Activated naive CD4-positive, alpha-beta T cell treated with anti-CD3 and anti-CD28 coated beads, Interleukin-2, amount 50 U/mL, for 24 hours (primary cell): Measurements from ENCODE around the gene HPS4.

Source experiments
- H3K27ac Mint-ChIP-seq: one replicate; pipeline ENCODE4 v1.8.0; 2021; ENCODE audit warnings: mild to moderate bottlenecking, mixed read lengths
- H3K27me3 Mint-ChIP-seq: one replicate; pipeline ENCODE4 v1.8.0; 2021; ENCODE audit warnings: mixed read lengths
- H3K36me3 Mint-ChIP-seq: one replicate; pipeline ENCODE4 v1.8.0; 2021; ENCODE audit warnings: mixed read lengths
- H3K4me1 Mint-ChIP-seq: one replicate; pipeline ENCODE4 v1.8.0; 2021; ENCODE audit warnings: mixed read lengths
- H3K4me3 Mint-ChIP-seq: one replicate; pipeline ENCODE4 v1.8.0; 2021; ENCODE audit warnings: mild to moderate bottlenecking, mixed read lengths
- H3K9me3 Mint-ChIP-seq: one replicate; pipeline ENCODE4 v1.8.0; 2021; ENCODE audit warnings: mixed read lengths

The HPS4 gene

DNA sequence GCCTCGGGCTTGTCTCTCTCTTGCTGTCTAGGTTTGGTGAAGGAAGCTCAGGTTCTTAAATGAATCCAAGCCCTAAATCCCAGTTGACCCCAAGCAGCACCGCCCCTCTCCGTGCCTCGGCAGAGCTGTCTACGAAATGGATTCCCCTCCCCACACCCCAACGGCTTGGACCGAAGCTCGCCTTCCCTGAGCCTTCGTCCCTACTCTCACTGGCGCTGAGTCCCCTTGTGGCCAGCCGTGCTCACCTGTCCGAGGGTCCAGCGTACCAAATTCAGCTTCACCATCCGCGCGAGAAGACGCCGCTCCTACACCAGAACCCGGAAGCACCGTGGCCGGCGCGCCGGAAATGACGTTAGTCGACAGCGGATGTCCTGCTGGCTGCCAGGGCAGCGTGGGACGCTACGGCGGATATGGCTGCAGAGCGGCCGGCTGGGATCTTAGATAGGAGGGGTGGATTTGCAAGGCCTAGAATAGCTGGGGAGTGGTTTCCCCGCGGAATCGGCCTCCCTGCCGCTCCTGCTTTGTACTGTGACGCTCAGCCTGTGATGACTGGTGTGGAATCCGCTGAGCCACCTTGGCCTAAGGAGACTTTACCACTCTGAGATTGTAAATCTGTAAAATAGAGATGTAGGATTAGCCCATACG lies 28.7 kb upstream of the HPS4 start, which contains the start of gene TFIP11:
TFIP11 (minus strand) TSS at position 325 of the 645 bp plus-strand sequence. CDS start 2,201 bp downstream, outside the sequence.
- H3K4me1 Mint-ChIP-seq, result peaks cover 47% of the 10 kb centered on the region
- H3K36me3 Mint-ChIP-seq, result peaks cover 4% of the 10 kb centered on the region
- peak within 1 kb of the TSS; percentile 98 for H3K4me3 Mint-ChIP-seq
- H3K27ac Mint-ChIP-seq, result peak within 1 kb of the TSS; percentile 91
- no peaks in the 10 kb centered on the region for H3K9me3 Mint-ChIP-seq
- no peaks in the 10 kb centered on the region for H3K27me3 Mint-ChIP-seq

DNA sequence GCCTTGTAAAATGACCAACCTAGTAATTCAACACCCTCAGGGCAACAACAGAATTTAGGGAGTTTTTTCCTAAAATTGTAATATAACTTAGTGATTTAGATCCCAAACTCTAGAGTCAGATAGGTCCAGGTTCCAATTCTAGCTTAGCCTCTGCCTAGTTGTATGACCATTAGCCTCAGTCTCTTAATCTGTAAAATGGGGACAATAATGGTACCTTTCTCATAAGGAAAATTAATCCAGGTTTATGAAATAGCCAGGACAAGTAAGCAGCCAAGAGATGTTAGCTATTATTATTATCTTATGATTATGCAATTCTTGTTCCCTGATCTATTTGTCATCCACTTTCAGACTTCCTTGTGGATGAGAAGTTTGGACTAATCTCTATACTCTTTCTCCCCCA lies 24.6 kb upstream of the HPS4 start:
- H3K4me1 Mint-ChIP-seq, result peaks cover 54% of the 10 kb centered on the region

DNA sequence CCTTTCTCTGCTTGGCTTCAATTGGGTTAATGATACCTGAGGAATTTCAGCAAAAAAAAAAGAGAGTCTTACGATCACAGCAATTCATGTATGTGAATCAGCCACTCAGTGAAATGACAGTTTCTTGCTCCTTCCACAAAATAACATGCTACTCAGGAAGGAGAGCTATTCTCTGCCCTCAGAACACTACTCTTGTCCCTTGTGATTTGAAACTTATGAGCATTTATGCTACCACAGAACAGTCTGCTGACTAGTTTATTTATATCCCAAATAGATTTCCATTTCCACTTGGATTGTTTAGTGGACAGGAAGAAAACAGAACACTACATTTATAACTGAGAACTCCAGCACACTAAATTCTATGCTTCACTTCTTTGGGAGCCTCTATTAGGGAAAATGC lies 20.2 kb upstream of the HPS4 start:
- Mint-ChIP-seq H3K27ac (peak overlapping the region; percentile 82), H3K36me3 (peaks cover 19% of the 10 kb centered on the region), H3K27me3 (no peaks in the 10 kb centered on the region), H3K4me1 (peaks cover 29% of the 10 kb centered on the region), H3K9me3 (no peaks in the 10 kb centered on the region), H3K4me3 (no peak overlapping the region)

More for the DNA sequence above, 24.6 kb upstream of the HPS4 start:
- Mint-ChIP-seq H3K4me3 (no peak overlapping the region), H3K27ac (no peak overlapping the region), H3K27me3 (no peaks in the 10 kb centered on the region), H3K36me3 (peaks cover 21% of the 10 kb centered on the region), H3K9me3 (no peaks in the 10 kb centered on the region)

DNA sequence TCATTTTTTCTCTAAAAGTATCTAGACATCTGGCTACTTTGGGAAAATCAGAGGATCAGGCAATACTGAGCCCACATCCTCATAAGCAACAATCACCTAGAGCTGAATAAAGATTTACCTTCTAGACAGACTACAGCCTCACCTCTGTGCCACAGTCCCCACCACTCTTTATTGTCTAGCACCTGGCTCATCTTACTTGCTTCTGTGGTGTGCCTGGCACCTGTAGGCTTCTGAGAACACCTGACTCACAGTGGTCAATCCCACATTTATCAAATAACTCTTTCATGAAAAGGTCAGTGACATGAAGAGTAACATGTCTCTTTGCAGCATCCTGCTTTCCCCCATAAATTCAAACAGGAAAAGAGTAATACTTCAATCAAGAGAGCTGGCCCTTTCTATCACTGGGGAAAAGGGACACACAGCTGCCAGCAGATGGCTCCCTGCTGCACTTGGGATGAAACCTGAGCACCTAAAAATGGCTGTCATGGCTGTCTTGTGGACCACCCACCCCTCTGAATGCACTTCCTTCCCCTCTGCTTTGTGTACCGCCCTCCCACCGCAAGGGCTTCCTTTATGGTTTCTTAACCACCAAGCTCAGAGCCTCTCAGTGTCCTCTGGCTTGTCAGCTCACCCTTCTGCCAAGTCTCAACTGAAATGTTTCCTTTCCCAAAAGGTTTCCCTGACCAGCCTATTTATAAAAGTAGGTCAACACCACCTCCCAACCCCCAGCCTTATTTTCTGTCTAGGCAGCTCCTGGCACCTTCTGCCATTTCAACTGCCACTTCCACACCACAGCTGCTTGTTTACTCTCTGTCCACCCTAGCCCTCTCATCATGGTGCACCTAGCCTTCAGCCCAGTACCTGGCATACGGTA lies 19.3 kb upstream of the HPS4 start:
- Mint-ChIP-seq H3K4me3 (peak overlapping the region; percentile 54), H3K4me1 (peaks cover 29% of the 10 kb centered on the region)

DNA sequence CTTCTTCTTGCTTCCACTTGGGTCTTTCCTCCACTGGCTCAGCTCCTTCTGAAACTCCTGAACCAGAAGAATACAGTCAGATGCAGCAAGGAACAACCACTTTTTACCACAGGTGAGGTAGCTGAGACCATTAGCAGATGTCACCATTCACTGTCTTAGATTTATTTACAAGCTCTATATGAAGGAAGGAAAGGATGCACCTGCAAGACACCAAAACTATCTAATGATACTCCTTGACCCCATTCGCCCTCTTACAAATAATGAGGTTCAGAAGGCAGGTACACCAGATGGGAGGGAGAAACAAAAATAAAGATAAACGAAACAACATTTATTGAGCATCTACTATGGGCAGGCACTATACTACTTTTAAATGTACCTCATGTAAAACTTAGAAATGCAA lies 18.4 kb upstream of the HPS4 start:
- H3K4me1 Mint-ChIP-seq, result peaks cover 29% of the 10 kb centered on the region
- no peaks in the 10 kb centered on the region for H3K27me3 Mint-ChIP-seq
- H3K9me3 Mint-ChIP-seq, result no peaks in the 10 kb centered on the region
- no peak overlapping the region for H3K4me3 Mint-ChIP-seq
- H3K27ac Mint-ChIP-seq, result no peak overlapping the region
- H3K36me3 Mint-ChIP-seq, result peaks cover 24% of the 10 kb centered on the region

More for the DNA sequence above, 19.3 kb upstream of the HPS4 start:
- peaks cover 21% of the 10 kb centered on the region for H3K36me3 Mint-ChIP-seq
- peak overlapping the region; percentile 82 for H3K27ac Mint-ChIP-seq
- no peaks in the 10 kb centered on the region for H3K9me3 Mint-ChIP-seq
- no peaks in the 10 kb centered on the region for H3K27me3 Mint-ChIP-seq

DNA sequence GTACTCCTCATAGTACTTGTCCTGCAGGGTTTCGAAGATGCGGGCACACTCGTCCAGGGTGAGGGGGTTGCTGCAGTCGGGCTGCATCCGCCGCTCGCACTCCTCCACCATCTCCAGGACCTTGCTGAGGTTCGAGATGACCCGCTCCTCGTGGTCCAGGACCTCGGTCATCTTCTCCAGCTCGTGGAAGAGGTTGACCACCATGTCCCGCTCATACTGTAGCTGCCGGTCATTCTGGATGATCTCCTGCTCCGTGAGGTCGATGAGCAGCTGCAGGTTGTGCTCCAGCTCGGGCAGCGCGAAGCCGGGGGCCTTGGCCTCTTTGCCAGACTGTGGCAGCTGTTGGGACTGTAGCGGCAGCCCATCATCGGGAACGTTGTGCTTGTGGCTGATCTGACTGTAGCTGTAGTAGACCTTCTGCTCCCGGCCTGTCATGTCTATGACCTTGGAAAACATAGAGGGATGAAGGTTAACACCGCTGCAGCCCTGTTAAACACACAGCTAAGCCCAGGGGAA lies 15.7 kb upstream of the HPS4 start:
- Mint-ChIP-seq H3K4me1 (peaks cover 20% of the 10 kb centered on the region), H3K9me3 (no peaks in the 10 kb centered on the region), H3K36me3 (peaks cover 23% of the 10 kb centered on the region), H3K27me3 (no peaks in the 10 kb centered on the region), H3K27ac (no peak overlapping the region), H3K4me3 (no peak overlapping the region)

DNA sequence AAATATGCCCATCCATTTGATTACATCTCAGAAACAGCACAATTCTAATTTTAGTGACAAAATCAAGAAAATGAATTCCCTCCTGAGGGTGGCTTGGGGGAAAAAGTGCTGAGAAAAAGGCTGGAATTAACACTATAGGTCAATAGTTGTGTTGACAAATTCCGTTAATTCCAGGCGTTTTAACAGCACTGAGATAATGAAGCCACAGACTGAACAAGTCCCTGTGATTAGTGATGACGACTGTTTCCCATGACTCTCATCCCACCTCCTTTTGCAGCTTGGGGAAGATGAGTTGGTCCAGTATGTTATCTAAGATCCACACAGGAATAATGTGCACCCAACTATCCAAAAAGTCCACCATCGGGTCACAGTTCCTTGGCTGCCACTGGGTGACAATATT lies 12.9 kb upstream of the HPS4 start:
- Mint-ChIP-seq H3K4me1 (peaks cover 4% of the 10 kb centered on the region), H3K36me3 (peaks cover 11% of the 10 kb centered on the region), H3K27ac (no peak overlapping the region), H3K4me3 (no peak overlapping the region), H3K9me3 (no peaks in the 10 kb centered on the region), H3K27me3 (no peaks in the 10 kb centered on the region)

DNA sequence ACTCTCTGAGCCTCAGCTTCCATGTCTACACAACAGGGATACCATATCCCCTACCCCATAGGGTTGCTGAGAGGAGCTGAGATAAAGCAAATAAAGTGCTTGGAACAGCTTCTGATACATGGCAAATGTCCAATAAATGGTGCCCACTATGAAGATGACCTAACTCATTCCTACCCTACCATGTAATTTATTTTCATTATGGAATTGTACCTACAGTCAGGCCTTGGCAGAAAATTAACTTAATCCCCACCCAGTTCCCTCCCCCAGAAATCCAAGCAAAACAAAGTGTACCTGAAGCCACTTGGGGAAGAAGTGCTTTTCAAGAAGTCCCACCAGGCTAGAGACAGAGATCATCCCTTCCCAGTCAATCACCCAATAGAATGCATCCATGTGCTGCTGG lies 10.9 kb upstream of the HPS4 start:
- Mint-ChIP-seq H3K27me3 (no peaks in the 10 kb centered on the region), H3K9me3 (no peaks in the 10 kb centered on the region), H3K4me1 (no peaks in the 10 kb centered on the region), H3K27ac (no peak overlapping the region), H3K36me3 (peaks cover 13% of the 10 kb centered on the region), H3K4me3 (no peak overlapping the region)

DNA sequence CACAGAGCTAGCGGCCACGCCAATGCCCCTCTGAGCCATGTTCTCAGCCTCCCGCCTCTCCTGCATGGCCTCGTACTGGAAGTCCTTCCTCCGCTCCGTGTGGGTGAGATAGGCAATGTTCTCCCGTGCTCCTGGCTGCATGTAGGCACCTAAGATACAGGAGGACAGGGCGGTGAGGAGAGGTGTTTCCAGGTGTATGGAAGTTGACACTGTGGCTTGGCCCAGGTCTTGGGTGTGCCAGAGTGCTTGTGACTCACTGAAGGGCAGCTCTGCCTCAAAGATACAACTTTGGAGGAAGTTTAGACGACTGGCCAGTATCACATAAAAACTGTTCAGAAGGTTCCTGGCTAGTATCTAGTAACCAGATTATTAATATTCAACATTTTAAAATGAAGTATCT lies 8.6 kb upstream of the HPS4 start:
- Mint-ChIP-seq H3K27me3 (no peaks in the 10 kb centered on the region), H3K4me3 (no peak overlapping the region), H3K4me1 (no peaks in the 10 kb centered on the region), H3K36me3 (peaks cover 16% of the 10 kb centered on the region), H3K27ac (no peak overlapping the region), H3K9me3 (no peaks in the 10 kb centered on the region)

DNA sequence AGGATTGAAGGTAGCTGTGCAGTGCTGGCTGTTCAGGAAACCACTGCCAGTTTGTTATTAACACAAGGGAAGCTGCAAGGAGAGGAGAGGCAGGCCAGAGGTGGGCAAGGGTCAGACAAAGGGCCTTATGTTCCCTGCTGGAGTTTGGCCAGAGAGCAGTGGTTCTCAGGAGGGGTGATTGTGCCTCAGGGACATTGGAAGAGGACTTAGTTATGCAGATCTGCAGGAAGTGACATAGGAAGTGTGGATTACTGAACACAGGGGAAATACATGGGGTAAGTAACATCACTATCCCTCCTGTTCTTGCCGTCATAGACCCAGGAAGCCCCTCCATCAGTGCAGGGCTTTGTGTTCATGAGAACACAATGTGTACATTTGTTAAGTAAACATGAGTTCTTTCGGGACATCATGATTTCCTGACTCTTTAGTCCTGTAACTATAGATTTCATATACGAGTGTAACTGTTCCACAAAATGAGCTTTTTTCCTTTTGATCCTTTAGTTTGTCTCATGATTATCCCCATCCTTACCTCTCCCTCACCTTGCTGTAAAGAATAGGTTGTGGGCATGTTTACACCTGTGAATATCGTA lies 6.0 kb upstream of the HPS4 start:
- Mint-ChIP-seq H3K27ac (peak overlapping the region; percentile 68), H3K27me3 (no peaks in the 10 kb centered on the region), H3K9me3 (no peaks in the 10 kb centered on the region), H3K4me3 (no peak overlapping the region), H3K4me1 (peaks cover 16% of the 10 kb centered on the region), H3K36me3 (peaks cover 9% of the 10 kb centered on the region)

DNA sequence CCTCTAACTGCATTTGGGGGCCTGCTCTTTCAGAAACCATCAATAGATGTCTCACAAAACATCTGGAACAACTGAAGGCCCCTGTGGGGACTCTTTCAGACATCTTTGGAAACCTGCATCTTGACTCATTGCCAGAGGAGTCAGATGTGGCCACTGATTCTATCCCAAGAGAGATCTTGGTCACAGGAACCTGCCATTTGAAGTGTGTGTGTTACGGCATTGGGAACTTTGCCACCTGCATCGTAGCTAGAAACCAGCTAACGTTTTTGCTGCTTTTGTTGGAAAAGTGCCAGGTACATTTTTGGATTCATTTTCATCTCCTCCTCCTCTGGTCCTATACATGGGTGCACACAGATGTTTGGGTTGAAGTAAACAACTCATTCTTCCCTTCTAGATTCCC lies 4.4 kb upstream of the HPS4 start:
- no peak overlapping the region for H3K27ac Mint-ChIP-seq
- H3K27me3 Mint-ChIP-seq, result no peaks in the 10 kb centered on the region
- H3K9me3 Mint-ChIP-seq, result no peaks in the 10 kb centered on the region
- H3K36me3 Mint-ChIP-seq, result peaks cover 9% of the 10 kb centered on the region
- no peak overlapping the region for H3K4me3 Mint-ChIP-seq
- peaks cover 24% of the 10 kb centered on the region for H3K4me1 Mint-ChIP-seq

DNA sequence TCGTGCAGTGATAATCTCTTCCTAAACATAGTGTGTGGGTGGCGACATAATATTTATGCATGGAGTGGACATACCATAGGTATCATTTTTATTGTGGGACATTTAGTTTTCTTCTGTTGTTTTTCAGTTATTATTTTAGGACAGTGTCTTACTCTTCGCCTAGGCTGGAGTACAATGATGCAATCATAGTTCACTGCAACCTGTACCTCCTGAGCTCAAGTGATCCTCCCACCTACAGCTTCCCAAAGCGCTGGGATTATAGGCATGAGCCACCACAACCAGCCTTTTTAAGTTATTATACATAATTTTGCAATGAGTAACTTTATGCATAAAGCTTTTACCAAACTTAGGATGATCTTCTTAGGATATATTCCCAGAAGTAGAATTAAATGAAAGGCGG lies 2.8 kb upstream of the HPS4 start:
- no peaks in the 10 kb centered on the region for H3K27me3 Mint-ChIP-seq
- no peak overlapping the region for H3K27ac Mint-ChIP-seq
- peaks cover 40% of the 10 kb centered on the region for H3K4me1 Mint-ChIP-seq
- H3K9me3 Mint-ChIP-seq, result no peaks in the 10 kb centered on the region
- H3K4me3 Mint-ChIP-seq, result peak overlapping the region; percentile 97
- H3K36me3 Mint-ChIP-seq, result peaks cover 9% of the 10 kb centered on the region

DNA sequence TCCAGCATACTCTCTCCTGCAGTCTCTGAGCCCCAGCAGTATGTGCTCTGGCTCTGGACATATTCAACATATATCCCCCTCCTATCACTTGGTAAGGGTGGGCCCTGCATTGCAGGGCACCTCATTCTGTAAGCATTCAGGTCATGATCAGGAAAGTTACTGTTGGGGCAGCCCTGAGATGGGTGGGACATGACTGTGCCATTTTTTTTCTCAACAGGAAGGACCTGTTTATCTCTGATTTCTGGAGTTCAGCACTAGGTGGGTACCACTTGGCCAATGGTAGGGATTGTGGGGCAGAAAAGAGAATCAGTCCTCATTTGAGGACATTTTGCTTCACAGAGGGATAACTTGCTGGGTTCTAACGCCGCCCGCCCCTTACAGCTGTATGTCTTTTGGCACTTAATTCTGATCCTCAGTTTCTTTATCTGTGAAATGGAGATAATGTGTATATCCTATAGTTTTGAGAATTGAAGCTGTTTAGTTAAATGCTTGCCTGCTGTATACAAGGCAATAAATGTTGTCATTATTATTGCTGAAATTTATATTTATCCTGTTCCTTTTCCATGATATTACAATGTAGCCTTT lies 2.3 kb upstream of the HPS4 start:
- no peaks in the 10 kb centered on the region for H3K27me3 Mint-ChIP-seq
- H3K9me3 Mint-ChIP-seq, result no peaks in the 10 kb centered on the region
- no peak overlapping the region for H3K27ac Mint-ChIP-seq
- peak overlapping the region; percentile 97 for H3K4me3 Mint-ChIP-seq
- H3K36me3 Mint-ChIP-seq, result peaks cover 12% of the 10 kb centered on the region
- peaks cover 45% of the 10 kb centered on the region for H3K4me1 Mint-ChIP-seq

DNA sequence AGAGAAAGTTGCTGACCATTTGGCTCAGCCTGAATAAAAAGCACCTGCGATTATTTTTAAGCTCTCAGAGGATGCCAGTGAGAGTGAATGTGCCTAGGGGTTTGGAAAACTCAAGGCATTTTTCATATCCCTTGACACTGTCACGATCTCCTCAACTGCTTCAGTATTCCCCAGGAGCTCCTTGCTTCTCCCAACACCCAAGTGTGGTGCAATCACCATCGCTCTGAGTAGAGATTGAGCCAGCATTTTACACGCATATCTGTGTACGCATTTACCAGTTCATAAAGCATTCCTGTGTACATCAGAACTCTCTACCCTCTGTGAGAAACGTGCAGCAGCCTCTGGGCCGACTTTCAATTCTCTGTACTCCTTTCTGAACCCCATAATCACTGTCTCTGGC lies 1.4 kb upstream of the HPS4 start:
- H3K4me3 Mint-ChIP-seq, result peak overlapping the region; percentile 97
- H3K27me3 Mint-ChIP-seq, result no peaks in the 10 kb centered on the region
- no peaks in the 10 kb centered on the region for H3K9me3 Mint-ChIP-seq
- H3K27ac Mint-ChIP-seq, result peak overlapping the region; percentile 80
- peaks cover 9% of the 10 kb centered on the region for H3K36me3 Mint-ChIP-seq
- H3K4me1 Mint-ChIP-seq, result peaks cover 52% of the 10 kb centered on the region

DNA sequence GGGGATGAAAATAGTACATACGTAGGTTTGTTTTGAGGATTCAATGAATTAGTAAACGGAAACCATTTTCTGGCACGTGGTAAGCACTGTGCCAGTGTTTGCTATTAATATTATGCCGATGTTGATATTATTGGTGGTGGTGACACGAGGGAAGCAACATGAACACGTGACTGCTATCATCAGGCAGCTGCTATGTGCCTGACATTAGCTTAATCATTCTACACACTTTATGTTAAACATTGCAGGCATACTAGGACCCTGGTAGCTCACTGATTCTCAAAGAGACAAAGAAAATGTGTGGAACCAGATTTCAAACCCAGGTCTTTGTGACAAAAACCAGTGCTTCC lies 750 bp upstream of the HPS4 start:
- peaks cover 8% of the 10 kb centered on the region for H3K36me3 Mint-ChIP-seq
- peaks cover 59% of the 10 kb centered on the region for H3K4me1 Mint-ChIP-seq
- H3K27ac Mint-ChIP-seq, result peak overlapping the region; percentile 94
- peak overlapping the region; percentile 97 for H3K4me3 Mint-ChIP-seq
- no peaks in the 10 kb centered on the region for H3K9me3 Mint-ChIP-seq
- H3K27me3 Mint-ChIP-seq, result no peaks in the 10 kb centered on the region
